Measurements from ENCODE around the gene ANTXR2.

ANTXR2 gene

DNA sequence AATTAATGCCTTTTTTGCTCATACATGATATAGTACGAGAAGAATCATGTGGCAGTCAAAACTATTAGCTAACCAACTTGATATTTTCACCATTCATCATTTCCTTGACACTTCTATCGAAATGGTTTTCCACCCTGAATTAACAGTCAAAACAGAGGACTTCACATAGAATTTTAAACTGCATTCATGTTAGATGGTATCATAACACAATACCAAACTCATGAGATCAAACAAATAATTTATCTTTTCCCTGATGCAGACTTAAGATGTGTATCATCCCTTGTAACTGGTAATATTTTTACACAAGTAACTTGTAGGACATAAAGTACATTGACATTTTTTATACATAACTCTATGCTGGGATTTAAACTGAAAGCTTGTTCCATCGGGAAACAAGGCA is 18.2 kb upstream of the ANTXR2 start:
- H3K9me2 ChIP-seq (replicated peaks; ENCODE audit: insufficient read depth, low read length) = no peaks in the 10 kb centered on the region
- TF ChIP-seq, protein P1, sequence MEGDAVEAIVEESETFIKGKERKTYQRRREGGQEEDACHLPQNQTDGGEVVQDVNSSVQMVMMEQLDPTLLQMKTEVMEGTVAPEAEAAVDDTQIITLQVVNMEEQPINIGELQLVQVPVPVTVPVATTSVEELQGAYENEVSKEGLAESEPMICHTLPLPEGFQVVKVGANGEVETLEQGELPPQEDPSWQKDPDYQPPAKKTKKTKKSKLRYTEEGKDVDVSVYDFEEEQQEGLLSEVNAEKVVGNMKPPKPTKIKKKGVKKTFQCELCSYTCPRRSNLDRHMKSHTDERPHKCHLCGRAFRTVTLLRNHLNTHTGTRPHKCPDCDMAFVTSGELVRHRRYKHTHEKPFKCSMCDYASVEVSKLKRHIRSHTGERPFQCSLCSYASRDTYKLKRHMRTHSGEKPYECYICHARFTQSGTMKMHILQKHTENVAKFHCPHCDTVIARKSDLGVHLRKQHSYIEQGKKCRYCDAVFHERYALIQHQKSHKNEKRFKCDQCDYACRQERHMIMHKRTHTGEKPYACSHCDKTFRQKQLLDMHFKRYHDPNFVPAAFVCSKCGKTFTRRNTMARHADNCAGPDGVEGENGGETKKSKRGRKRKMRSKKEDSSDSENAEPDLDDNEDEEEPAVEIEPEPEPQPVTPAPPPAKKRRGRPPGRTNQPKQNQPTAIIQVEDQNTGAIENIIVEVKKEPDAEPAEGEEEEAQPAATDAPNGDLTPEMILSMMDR (IDR thresholded peaks at IDR 0.05; ENCODE audit: low read length) = no peak
- TF ChIP-seq EZH2phosphoT487 (IDR thresholded peaks at IDR 0.05; ENCODE audit: low read length) = no peak
- TF ChIP-seq EZH2 (optimal IDR thresholded peaks at IDR 0.05; ENCODE audit: low read depth, low read length) = no peak
- H3K9me3 ChIP-seq (replicated peaks; ENCODE audit: insufficient read depth, low read length) = no peaks in the 10 kb centered on the region
- no peak overlapping the region for H3K9ac ChIP-seq (ENCODE audit: low read length)
- no peaks in the 10 kb centered on the region for H3K4me1 ChIP-seq (ENCODE audit: low read length)
- no peak overlapping the region for H3K27ac ChIP-seq (ENCODE audit: low read length)
- no peaks in the 10 kb centered on the region for H3F3A ChIP-seq (ENCODE audit: insufficient read depth, low read length)
- no peaks in the 10 kb centered on the region for H3K79me2 ChIP-seq (ENCODE audit: low read length)
- no peaks in the 10 kb centered on the region for H3K27me3 ChIP-seq (replicated peaks; ENCODE audit: insufficient read depth, low read length)
- H3K4me2 ChIP-seq (ENCODE audit: low read depth, low read length) = no peak overlapping the region
- H3K36me3 ChIP-seq (replicated peaks; ENCODE audit: insufficient read depth, low read length) = no peaks in the 10 kb centered on the region
- no peaks in the 10 kb centered on the region for H4K20me1 ChIP-seq (ENCODE audit: insufficient read depth, low read length)
- H3K4me3 ChIP-seq (ENCODE audit: low read length) = no peak overlapping the region
- no peak for DNase-seq
- H2AFZ ChIP-seq (ENCODE audit: low read length) = no peak overlapping the region

DNA sequence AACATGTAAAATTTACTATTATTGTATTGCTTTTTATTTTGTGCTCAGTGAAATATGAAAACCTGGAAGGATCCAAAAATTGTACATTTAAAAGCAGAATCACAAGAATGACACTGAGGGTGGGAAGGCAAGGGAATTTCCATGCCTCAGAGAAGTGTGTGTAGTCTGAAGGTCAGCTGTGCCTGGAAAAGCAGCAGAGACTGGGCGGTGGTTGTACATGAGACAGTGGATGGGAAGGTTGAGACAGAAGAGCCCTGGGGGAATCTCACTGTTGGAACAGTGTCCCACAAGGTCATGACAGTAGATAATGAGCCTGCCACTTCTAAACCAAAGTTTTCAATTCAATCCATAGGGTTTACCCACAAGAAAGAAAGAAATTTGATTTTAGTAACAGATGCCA is 17.1 kb upstream of the ANTXR2 start:
- H3K36me3 ChIP-seq (replicated peaks; ENCODE audit: insufficient read depth, low read length) = no peaks in the 10 kb centered on the region
- no peak overlapping the region for H2AFZ ChIP-seq (ENCODE audit: low read length)
- H3K27ac ChIP-seq (ENCODE audit: low read length) = no peak overlapping the region
- no peak for TF ChIP-seq EZH2 (optimal IDR thresholded peaks at IDR 0.05; ENCODE audit: low read depth, low read length)
- TF ChIP-seq EZH2phosphoT487 (IDR thresholded peaks at IDR 0.05; ENCODE audit: low read length) = no peak
- TF ChIP-seq, protein P1 (IDR thresholded peaks at IDR 0.05; ENCODE audit: low read length) = no peak
- H3K9ac ChIP-seq (ENCODE audit: low read length) = no peak overlapping the region
- H3K4me1 ChIP-seq (ENCODE audit: low read length) = no peaks in the 10 kb centered on the region
- no peaks in the 10 kb centered on the region for H3K79me2 ChIP-seq (ENCODE audit: low read length)
- no peaks in the 10 kb centered on the region for H3F3A ChIP-seq (ENCODE audit: insufficient read depth, low read length)
- no peaks in the 10 kb centered on the region for H3K9me2 ChIP-seq (replicated peaks; ENCODE audit: insufficient read depth, low read length)
- H3K4me2 ChIP-seq (ENCODE audit: low read depth, low read length) = no peak overlapping the region
- no peaks in the 10 kb centered on the region for H4K20me1 ChIP-seq (ENCODE audit: insufficient read depth, low read length)
- no peak overlapping the region for H3K4me3 ChIP-seq (ENCODE audit: low read length)
- DNase-seq = no peak
- H3K27me3 ChIP-seq (replicated peaks; ENCODE audit: insufficient read depth, low read length) = no peaks in the 10 kb centered on the region
- no peaks in the 10 kb centered on the region for H3K9me3 ChIP-seq (replicated peaks; ENCODE audit: insufficient read depth, low read length)

DNA sequence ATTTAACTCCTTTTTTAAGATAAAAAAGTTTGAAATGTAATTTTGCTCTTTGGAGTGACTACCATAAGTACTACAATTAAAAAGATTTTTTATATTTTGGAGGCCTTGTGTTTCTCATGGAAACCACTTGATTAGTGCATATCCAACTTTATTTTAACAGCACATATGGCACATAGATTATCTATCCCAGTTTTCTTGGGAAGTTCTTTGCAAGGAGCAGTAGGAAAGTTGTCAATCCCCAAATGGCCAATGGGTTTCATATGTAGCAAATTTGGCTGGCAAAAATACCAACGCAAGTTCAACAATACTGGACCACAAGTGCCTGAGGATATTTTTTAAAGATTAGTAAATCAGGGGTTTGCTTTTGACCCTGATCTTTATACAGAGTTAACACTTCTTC is 15.4 kb upstream of the ANTXR2 start:
- no peak for TF ChIP-seq EZH2phosphoT487 (IDR thresholded peaks at IDR 0.05; ENCODE audit: low read length)
- TF ChIP-seq, protein P1 (IDR thresholded peaks at IDR 0.05; ENCODE audit: low read length) = no peak
- no peak for TF ChIP-seq EZH2 (optimal IDR thresholded peaks at IDR 0.05; ENCODE audit: low read depth, low read length)
- H3K27ac ChIP-seq (ENCODE audit: low read length) = no peak overlapping the region
- no peaks in the 10 kb centered on the region for H3K36me3 ChIP-seq (replicated peaks; ENCODE audit: insufficient read depth, low read length)
- no peaks in the 10 kb centered on the region for H4K20me1 ChIP-seq (ENCODE audit: insufficient read depth, low read length)
- H3K9ac ChIP-seq (ENCODE audit: low read length) = no peak overlapping the region
- H2AFZ ChIP-seq (ENCODE audit: low read length) = no peak overlapping the region
- H3K9me2 ChIP-seq (replicated peaks; ENCODE audit: insufficient read depth, low read length) = no peaks in the 10 kb centered on the region
- no peak overlapping the region for H3K4me3 ChIP-seq (ENCODE audit: low read length)
- no peaks in the 10 kb centered on the region for H3K9me3 ChIP-seq (replicated peaks; ENCODE audit: insufficient read depth, low read length)
- no peak overlapping the region for H3K4me2 ChIP-seq (ENCODE audit: low read depth, low read length)
- DNase-seq = no peak
- H3K79me2 ChIP-seq (ENCODE audit: low read length) = no peaks in the 10 kb centered on the region
- no peaks in the 10 kb centered on the region for H3F3A ChIP-seq (ENCODE audit: insufficient read depth, low read length)
- H3K27me3 ChIP-seq (replicated peaks; ENCODE audit: insufficient read depth, low read length) = no peaks in the 10 kb centered on the region
- no peaks in the 10 kb centered on the region for H3K4me1 ChIP-seq (ENCODE audit: low read length)

Measured in MM.1S (cell line).